Measurements from ENCODE around the gene KLF17.
A peak's percentile ranks its signal among the peaks of the same experiment; 100 is the strongest.

Gene KLF17

GRCh38 chr1:44118682-44119081 lies at the start of gene KLF17:
Gene KLF17, plus strand, starts transcription at chr1:44118821. Its CDS starts 87 bp downstream, at chr1:44118908.
- in situ Hi-C loops (cut with MboI; ENCODE audit: low pct_unique_long_range_greater_than_20kb, low sequenced_read_pairs) = no loop called here
- DNase-seq = no peak

- in situ Hi-C loops (cut with MboI; ENCODE audit: low pct_unique_long_range_greater_than_20kb, low sequenced_read_pairs) = no loop called here
- DNase-seq = no peak
Measured at GRCh38 chr1:44071461-44071860, 47.2 kb upstream of the KLF17 start.

- DNase-seq = peak; percentile 35
- in situ Hi-C loops (cut with MboI; ENCODE audit: low pct_unique_long_range_greater_than_20kb, low sequenced_read_pairs) = no loop called here
Measured at GRCh38 chr1:44072204-44072603, 46.4 kb upstream of the KLF17 start.

DNA sequence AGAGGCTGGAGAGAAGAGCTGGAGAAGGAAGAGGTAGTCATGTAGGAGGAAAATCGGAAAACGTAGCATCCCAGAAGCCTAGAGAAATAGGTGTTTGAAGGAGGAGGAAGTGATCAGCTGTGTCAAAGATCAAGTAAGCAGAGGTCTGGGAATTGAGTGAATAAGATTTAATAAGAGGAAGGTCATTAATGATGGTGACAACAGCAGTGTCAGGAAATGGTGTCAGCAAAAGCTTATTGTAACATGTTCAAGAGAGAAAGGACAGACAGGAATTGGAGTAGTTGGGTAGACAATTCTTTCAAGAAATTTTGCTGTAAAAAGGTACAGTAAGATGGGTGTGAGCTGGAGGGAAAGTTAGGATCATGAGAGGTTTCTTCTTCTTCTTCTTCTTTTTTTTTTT lies 45.8 kb upstream of the KLF17 start:
- DNase-seq = no peak
- in situ Hi-C loops (cut with MboI; ENCODE audit: low pct_unique_long_range_greater_than_20kb, low sequenced_read_pairs) = no loop called here

GRCh38 chr1:44073528-44073927 lies 45.1 kb upstream of the KLF17 start:
- in situ Hi-C loops (cut with MboI; ENCODE audit: low pct_unique_long_range_greater_than_20kb, low sequenced_read_pairs) = no loop called here
- DNase-seq = no peak

- no peak for DNase-seq
- in situ Hi-C loops (cut with MboI; ENCODE audit: low pct_unique_long_range_greater_than_20kb, low sequenced_read_pairs) = no loop called here
Measured at GRCh38 chr1:44074415-44074814, 44.2 kb upstream of the KLF17 start.

DNA sequence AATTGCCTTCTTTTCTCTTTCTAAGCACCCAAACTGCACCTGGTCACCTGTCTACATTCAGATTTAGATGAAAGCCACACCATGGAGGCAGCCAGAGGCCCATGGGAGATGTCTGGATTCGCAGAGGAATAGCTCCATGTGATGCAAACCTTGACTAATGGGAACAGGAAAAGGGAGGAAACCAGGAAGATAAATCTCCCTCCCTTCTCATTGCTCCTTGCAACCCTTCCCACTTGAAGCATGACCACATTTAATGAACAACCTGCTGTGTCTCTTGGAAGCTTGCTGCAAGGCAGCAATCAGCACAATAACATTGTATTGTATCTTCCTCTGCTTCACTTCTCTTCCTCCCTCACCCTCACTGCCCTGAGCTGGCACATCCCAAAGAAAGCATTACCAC lies 42.6 kb upstream of the KLF17 start:
- in situ Hi-C loops (cut with MboI; ENCODE audit: low pct_unique_long_range_greater_than_20kb, low sequenced_read_pairs) = no loop called here
- no peak for DNase-seq

- in situ Hi-C loops (cut with MboI; ENCODE audit: low pct_unique_long_range_greater_than_20kb, low sequenced_read_pairs) = no loop called here
- DNase-seq = no peak
Measured at GRCh38 chr1:44077421-44077820, 41.2 kb upstream of the KLF17 start.

DNA sequence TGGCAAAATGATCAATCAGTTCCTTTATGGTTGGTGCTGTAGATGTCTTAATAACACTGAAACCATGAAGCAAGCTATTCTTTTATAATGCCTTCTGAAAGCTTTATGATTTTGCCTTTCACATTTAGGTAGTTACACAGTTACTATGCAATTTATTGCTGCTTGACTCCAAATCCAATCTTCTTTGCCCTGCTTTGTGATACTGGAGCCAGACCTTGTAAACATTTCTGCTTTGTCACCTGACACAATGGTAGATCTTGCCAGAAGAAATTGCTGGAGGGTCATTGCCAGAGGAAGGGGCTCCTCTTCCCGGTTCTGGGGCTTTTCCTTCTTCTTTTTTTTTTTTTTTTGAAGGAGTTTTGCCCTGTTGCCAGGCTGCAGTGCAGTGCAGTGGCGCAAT lies 40.5 kb upstream of the KLF17 start:
- DNase-seq = no peak
- in situ Hi-C loops (cut with MboI; ENCODE audit: low pct_unique_long_range_greater_than_20kb, low sequenced_read_pairs) = no loop called here

- no peak for DNase-seq
- in situ Hi-C loops (cut with MboI; ENCODE audit: low pct_unique_long_range_greater_than_20kb, low sequenced_read_pairs) = no loop called here
Measured at GRCh38 chr1:44079566-44079965, 39.1 kb upstream of the KLF17 start.

DNA sequence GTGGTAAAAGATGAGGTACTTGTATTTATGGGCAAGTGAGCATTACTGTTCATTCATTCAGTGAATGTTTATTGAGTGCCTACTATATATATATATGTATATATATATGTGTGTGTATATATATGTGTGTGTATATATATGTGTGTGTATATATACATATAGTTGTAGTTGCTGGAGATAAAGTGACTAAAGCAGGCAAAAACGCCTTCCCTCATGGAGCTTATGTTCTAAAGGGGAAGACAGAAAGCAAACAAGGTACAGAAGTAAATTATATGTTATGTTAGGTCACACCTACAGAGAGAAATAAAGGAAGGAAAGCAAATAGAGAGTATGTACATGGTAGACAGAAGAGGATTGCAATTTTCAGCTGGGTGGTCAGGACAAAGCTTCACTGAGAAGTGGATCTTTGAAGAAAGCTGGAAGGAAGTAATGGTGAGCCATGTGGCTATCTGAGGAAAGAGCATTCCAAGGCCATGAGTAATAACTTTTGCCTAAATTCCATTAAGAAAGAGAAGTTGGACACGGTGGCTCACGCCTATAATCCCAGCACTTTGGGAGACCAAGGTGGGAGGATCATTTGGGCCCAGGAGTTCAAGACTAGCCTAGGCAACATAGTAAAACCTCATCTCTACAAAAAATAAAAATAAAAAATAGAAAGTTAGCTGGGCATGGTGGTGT lies 33.5 kb upstream of the KLF17 start:
- in situ Hi-C loops (cut with MboI; ENCODE audit: low pct_unique_long_range_greater_than_20kb, low sequenced_read_pairs) = no loop called here

GRCh38 chr1:44086692-44087474 lies 31.7 kb upstream of the KLF17 start:
- DNase-seq = no peak
- in situ Hi-C loops (cut with MboI; ENCODE audit: low pct_unique_long_range_greater_than_20kb, low sequenced_read_pairs) = no loop called here

More for the DNA sequence above, 33.5 kb upstream of the KLF17 start:
- DNase-seq = no peak

GRCh38 chr1:44089371-44090048 lies 29.1 kb upstream of the KLF17 start:
- in situ Hi-C loops (cut with MboI; ENCODE audit: low pct_unique_long_range_greater_than_20kb, low sequenced_read_pairs) = no loop called here
- DNase-seq = no peak

- in situ Hi-C loops (cut with MboI; ENCODE audit: low pct_unique_long_range_greater_than_20kb, low sequenced_read_pairs) = no loop called here
- DNase-seq = no peak
Measured at GRCh38 chr1:44090429-44091252, 28.0 kb upstream of the KLF17 start.

DNA sequence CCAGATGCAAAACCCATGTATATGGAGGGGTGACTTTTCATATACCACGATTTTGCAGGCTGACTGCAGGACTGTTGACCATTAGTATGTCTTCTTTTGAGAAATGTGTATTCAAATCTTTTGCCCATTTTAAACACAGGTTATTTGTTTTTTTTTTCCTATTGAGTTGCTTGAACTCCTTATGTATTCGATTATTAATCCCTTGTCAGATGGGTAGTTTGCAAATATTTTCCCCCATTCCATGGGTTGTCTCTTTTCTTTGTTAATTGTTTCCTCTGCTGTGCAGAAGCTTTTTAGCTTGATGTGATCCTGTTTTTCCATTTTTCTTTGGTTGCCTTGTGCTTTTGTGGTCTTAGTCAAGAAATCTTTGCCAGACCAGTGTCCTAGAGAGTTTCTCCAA lies 24.6 kb upstream of the KLF17 start:
- no peak for DNase-seq
- in situ Hi-C loops (cut with MboI; ENCODE audit: low pct_unique_long_range_greater_than_20kb, low sequenced_read_pairs) = no loop called here

- no peak for DNase-seq
- in situ Hi-C loops (cut with MboI; ENCODE audit: low pct_unique_long_range_greater_than_20kb, low sequenced_read_pairs) = no loop called here
Measured at GRCh38 chr1:44100183-44100868, 18.3 kb upstream of the KLF17 start.

- DNase-seq = no peak
- in situ Hi-C loops (cut with MboI; ENCODE audit: low pct_unique_long_range_greater_than_20kb, low sequenced_read_pairs) = no loop called here
Measured at GRCh38 chr1:44101328-44101727, 17.3 kb upstream of the KLF17 start.

DNA sequence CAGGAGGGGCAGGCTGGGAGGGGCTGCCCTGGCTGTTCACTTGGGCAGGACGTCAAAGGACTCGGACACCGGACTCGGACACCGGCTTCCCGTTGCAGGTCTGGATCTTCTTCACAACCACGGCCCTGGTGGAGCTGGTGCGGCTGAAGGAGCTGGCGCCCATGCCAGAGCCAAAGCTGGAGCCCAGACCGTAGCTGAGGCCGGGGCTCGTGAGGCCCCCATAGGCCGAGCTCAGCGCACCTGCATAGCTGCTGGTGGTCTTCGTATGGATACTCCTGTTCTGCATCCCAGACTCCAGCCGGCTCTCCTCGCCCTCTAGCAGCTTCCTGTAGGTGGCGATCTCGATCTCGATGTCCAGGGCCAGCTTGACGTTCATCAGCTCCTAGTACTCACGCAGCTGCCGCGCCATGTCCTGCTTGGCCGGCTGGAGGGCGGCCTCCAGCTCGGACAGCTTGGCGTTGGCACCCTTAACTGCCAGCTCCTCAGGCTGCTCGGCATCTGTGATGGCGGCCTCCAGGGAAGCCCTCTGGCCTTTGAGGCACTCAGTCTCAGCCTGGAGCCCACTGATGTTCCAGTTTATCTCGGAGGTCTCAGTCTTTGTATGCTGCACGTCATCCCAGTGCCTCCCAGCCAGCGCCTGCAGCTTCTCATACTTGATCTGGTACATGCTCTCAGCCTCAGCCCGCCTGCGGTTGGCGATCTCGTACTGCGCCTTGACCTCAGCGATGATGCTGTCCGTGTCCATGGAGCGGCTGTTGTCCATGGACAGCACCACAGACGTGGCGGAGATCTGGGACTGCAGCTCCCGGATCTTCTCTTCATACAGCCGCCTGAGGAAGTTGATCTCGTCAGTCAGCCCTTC lies 15.1 kb upstream of the KLF17 start:
- in situ Hi-C loops (cut with MboI; ENCODE audit: low pct_unique_long_range_greater_than_20kb, low sequenced_read_pairs) = no loop called here
- DNase-seq = no peak
